Thyroid gland (tissue), 4 donors: ENCODE data around the gene FAM53B.

ENCODE experiments used
- CTCF ChIP-seq, 6 experiments: fragments of 200-600 bp in 3 of 6; fragments of 450-650 bp in 3 of 6; sonication (generic) in 3 of 6; IDR thresholded peaks; one replicate each; pipeline ENCODE4 v1.5.1; 2016 to 2019; ENCODE audit warnings: antibody characterized with exemption in 6 of 6, mild to moderate bottlenecking in 2 of 6, inconsistent platforms in 1 of 6, moderate library complexity in 1 of 6
- POLR2A ChIP-seq, 2 donors: fragments of 450-650 bp; IDR thresholded peaks; one replicate each; pipeline ENCODE4 v1.6.1; 2017; ENCODE audit warnings: antibody characterized with exemption in 2 of 2, mild to moderate bottlenecking in 2 of 2, moderate library complexity in 1 of 2

GRCh38 chr10:124652200-124652599 is 92.0 kb downstream of the FAM53B start:
- TF ChIP-seq CTCF (IDR thresholded peaks at IDR 0.05) (no peak), POLR2A (IDR thresholded peaks at IDR 0.05) (no peak)
